NCI-H460 (cell line): Measurements from ENCODE around the gene GDNF. TPM values are rescaled to one million over a fixed set of nuclear protein-coding genes. Genes with fewer than 3 reads are reported as not detected.
A peak's percentile ranks its signal among the peaks of the same experiment; 100 is the strongest.

ENCODE experiments used
- DNase-seq: peaks from one replicate; pipeline ENCODE4 v3.0.0-alpha.2; 2016; ENCODE audit warnings: low read depth; ENCODE audit errors: extremely low read depth
- total RNA-seq: library from RNA; depleted of rRNA; stranded (reverse); fragments of >200 nt; shearing (Covaris generic); gene quantifications from 2 replicates; pipeline ENCODE4 v1.2.3, GENCODE V29; 2014

Gene GDNF
- total RNA-seq, 1 experiment from 2014 or later: not detected

GRCh38 chr5:37849641-37850040 lies 9.8 kb upstream of the GDNF start:
- no peak for DNase-seq

GRCh38 chr5:37847978-37848425 lies 8.2 kb upstream of the GDNF start:
- DNase-seq: peak; percentile 20

- DNase-seq: no peak
These were observed 7.0 kb upstream of the GDNF start for GRCh38 chr5:37846786-37847310.

DNA sequence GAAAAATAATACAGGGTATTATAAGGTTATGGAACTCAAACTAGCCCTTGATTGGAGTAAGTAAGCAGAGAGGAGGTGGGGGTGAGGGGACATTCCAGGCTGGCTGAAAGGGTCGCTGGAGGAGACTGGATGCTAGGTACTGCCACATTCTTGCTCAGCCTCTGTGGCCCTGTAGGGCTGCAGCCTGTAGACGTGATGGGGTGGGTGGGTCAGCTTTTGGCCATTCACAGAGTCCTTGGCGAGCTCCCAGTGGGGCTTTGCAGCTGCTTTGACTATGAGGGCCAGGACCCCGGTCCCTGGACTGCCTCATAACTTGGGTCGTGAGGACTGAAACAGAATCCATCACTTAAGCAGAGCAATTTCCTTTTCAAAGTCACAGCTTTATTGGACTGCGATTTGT lies 4.2 kb upstream of the GDNF start:
- no peak for DNase-seq

- DNase-seq: no peak
These were observed 2.2 kb upstream of the GDNF start for GRCh38 chr5:37842048-37842447.

DNA sequence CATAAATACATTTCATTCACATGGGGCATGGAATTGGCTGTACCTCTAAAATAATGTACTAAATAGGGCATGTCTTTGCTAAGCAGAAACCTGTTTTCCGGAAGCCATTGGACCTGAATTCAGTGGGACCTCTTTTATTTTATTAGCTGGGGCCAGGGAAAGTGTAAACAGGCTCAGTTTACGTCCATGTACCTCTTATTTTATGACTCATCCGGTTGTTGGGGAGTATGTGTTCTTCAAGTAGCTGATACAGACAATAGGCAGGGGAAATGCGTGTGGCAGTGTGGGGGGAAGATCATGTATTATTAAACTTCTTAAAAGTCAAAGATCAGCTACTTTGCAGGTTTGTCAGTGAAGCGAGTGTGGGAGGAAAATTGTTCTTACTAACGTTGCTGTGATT lies 1.4 kb upstream of the GDNF start:
- DNase-seq: no peak

DNA sequence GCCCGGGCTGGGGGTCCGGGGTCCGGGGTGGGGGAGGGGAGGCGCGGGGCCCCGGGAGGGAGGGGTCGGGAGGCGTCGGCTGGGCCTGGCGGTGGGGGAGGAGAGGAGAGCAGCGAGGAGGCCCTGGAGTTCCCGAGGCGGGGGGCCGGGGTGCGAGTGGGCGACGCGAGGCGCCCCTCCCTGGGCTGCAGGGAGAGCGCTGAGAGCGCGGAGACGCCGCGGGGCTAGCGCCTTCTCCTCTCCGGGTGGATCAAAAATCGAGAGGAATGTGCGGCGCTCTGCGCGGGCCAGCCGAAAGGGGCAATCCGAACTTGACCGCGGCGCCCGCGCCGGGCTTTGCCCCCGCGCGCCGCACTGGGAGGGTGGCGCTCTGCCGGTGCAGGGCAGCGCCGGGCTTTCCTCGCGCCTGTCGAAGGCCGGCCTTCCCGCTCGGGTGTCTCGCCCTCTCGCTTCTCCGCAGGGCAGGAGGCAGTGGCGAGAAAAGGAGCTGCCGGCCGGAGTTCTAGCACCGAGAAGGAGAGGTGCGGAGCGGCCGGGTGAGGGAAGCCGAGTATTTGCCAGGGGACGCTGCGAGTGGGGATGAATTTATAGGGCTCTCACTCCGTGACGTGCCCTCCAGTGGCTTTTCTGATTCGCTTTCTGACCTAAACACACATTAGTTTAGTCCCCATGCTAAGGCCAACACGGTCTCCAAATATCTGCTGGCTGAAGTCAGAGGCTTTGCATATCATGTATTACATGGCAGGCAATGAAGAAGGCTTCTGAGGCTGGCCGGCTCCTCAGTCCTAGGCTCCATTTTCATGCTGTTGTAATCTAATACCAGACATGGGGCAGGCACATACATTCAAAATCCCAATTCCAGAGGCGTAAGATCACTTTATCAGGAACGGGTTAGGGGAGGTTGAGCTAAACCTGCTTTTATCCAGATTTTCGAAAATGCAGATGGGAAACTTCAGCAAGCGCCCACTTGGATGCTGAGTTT lies 503 bp upstream of the GDNF start:
- DNase-seq: no peak

DNA sequence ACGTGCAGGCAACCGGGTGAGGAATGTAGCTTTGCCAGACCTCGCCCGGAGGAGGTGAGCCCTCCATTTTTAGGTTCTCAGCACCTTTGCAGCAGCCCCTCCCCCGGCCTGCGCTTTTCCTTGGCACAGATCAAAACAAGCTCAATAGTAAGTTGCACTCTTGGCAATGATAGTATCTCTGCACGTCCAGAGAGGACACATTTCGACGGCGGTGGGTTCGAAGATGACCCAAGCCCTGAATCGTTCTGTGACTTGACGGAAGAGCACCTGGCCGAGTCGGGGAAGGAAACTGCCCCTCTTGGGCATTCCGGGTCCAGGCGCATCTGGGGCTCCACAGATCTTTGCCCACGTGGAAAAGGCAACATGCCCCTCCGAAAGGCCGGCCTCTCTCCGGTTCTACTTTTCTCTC lies 904 bp downstream of the GDNF start:
- DNase-seq: no peak

- DNase-seq: peak; percentile 30
These were observed 1.5 kb downstream of the GDNF start for GRCh38 chr5:37838152-37838932.

DNA sequence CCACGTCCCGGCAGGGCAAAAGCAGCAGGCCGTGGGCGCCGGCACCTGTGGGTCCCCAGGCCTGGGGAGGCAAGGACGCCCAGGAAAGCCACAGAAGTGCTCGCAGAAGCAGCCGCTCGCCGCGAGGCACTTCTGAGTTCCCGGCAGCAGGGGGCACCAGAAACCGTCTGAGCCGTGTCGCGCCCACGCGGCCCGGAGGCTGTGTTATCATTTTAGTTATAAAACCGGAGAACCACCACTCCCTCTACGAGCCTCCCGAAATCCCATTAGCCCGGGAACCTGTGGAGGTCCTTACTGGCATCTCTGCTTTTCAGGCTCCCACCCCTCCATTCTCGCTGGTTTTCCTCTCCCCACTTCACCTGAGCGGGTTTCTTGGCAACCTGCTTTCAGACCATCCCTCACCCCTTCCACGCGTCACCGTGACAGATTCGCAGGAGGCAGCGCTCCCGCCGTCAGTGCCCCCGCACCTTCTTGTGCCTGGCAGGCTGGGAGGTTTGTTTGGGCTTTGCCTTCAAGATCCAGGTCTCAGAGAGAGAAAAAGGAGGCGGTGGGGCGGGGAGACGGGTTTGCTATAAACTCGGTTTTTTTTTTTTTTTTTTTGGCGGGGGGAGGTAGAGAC lies 2.3 kb downstream of the GDNF start:
- peak; percentile 58 for DNase-seq

GRCh38 chr5:37836592-37837413 lies 3.0 kb downstream of the GDNF start:
- DNase-seq: no peak

DNA sequence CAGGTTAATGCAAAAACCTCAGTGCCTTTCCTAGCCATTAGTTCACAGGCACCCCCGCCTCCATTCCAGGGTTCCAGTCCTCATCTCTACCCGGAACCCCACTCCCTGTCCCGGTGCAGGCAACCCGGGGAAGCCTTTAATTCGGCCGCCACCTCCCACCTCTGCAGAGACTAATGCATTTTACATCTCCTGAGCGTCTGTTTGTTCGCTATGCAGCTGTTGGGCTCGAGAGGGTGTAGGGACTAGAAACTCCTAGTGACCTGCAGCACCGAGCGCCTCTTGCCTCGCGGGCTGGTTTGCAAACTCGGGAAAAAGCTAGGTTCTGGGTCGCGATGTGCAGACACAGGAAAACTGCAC lies 3.6 kb downstream of the GDNF start:
- no peak for DNase-seq

DNA sequence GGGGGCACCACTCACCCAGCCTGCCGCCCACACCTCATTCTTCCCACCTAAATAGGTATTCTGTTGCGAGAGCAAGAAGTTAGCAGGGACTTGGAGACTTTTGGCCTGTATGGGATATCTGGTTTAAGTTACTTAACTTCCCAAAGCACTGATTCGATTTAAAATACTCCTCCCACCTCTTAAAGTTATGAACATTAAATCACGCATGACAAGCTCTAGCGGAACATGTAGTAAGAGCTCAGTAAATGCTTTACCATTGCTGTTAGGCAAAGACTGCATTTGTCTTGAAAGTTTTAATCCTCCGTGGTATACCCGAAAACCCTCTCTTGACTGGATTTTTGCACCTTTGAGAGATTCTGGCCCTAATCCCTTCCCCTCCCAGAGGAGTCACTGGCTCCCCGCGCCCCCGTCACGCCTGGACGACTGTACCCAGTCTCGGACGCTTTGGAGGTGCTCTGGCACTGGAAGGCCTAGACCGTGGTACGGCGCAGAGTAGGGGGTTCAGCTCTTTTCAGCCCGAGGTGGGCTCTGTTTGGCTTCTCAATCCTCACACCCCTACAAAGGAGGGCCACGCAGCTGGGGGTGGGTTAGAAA lies 4.4 kb downstream of the GDNF start:
- DNase-seq: no peak

DNA sequence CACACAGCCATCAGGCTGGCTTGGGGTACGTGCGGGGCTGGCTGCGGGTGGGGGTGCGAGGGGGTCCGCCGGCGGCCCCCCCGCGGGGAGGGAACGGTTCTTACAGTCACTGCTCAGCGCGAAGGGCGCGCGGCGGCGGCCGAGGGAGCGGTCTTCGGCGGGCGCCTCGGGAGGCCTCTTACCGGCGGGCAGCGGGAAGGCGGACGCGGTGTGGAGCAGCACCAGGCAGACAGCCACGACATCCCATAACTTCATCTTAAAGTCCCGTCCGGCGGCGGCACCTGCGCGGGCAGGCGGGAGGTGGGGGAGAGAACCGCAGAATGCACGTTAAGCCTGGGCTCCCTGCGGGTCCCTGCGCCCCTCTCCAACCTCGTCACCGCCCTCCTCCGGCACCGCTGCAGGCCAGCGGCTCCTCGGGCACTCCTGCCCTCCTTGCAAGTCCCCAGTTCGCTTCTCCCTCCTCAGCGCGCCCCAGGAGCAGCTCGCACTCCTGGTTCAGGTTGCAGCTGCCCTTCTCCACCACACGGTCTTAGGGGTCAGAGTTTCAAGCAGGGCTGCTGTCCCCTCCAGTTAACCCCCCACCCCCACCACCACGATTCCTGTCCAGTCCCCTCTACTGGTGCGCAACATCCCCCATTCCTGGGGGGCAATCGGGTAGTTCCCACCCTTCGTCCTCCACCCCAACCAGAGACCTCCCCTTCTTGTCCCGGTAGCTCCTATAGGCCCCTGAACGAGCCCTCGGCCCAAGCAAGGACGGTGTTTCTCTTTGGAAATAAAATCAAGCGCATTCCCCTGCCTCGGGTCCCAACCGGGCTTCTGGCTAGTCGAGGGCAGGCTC lies 5.1 kb downstream of the GDNF start:
- no peak for DNase-seq

DNA sequence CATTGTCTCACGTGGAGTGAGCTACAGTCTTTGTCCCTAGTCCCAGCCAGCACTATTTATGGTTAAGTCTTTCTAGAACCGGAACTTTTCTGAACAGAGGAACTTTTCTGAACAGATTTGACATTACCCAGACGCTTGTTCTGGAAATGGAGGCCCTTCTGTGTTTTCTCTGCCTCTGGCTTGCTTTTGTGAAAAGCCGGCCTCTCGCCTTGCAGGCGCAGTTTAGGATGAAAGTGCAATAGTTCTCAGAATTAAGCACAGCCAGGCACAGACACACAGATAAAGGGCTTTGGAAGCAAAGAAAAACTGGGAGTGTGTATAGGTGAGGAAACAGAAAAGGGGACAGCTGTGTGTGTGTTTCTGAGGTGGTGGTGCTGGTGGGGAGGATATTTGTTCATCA lies 5.9 kb downstream of the GDNF start:
- no peak for DNase-seq

DNA sequence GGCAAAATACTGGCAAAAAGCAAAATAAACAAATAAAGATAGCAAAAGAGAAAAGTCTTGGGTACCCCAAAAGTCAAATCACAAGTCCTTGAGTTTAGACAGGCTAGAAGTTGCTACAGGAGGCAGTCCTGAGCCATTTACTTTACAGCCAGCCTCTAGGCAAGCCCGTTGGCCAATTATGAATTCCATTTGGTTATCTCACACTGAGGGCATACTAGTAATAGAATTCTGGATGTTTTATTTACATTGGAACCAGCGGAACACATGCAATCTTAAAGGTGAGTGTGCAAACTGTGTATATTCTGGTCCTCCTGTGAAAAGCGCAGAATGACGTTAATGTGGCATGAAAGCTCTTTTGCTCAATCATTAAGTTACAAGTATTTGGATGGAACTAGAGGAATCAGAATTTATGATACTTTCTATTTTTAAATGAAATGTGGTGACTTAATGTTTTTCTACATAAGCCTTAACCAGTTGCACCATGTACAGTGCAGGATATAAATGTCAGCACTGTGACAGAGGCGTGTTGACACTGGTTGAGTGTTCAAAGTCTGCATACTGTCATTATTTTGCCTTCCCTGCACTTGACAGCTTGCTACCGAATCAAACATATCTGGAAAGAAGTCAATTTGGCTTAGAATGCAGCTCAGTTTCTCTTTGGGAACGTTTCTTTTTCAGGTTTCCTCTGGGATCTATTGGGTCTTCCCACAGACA lies 7.9 kb downstream of the GDNF start:
- no peak for DNase-seq

- no peak for DNase-seq
These were observed 9.5 kb downstream of the GDNF start for GRCh38 chr5:37830348-37830747.

- DNase-seq: no peak
These were observed 14.4 kb downstream of the GDNF start for GRCh38 chr5:37825334-37825915.
